GM19238 (cell line): ENCODE measurements around the gene CCDC102B.

Experiments
- DNase-seq: peaks from one replicate; pipeline ENCODE4 v3.0.0; 2011; ENCODE audit warnings: low spot score; ENCODE audit not compliant: insufficient read length

The CCDC102B gene

GRCh38 chr18:69081846-69082245, 284.0 kb downstream of the CCDC102B start:
- DNase-seq, result no peak

GRCh38 chr18:69082499-69082898, 284.6 kb downstream of the CCDC102B start:
- no peak for DNase-seq

GRCh38 chr18:69085951-69086350, 288.1 kb downstream of the CCDC102B start:
- no peak for DNase-seq

- no peak for DNase-seq
These were observed 291.1 kb downstream of the CCDC102B start for GRCh38 chr18:69088973-69089372.

- DNase-seq, result no peak
These were observed 299.5 kb downstream of the CCDC102B start for GRCh38 chr18:69097349-69097748.

GRCh38 chr18:69102959-69103358, 305.1 kb downstream of the CCDC102B start:
- no peak for DNase-seq
